ENCODE results near the gene REX1BD. TPM values are rescaled to one million over a fixed set of nuclear protein-coding genes. Genes with fewer than 3 reads are reported as not detected.

The REX1BD gene
- total and polyA plus RNA-seq, 10 of the 15 experiments (the other 5 are each of a cell fraction or from before 2014, with no cell fraction given): 1.1 to 101 (median 35.0) TPM

DNA sequence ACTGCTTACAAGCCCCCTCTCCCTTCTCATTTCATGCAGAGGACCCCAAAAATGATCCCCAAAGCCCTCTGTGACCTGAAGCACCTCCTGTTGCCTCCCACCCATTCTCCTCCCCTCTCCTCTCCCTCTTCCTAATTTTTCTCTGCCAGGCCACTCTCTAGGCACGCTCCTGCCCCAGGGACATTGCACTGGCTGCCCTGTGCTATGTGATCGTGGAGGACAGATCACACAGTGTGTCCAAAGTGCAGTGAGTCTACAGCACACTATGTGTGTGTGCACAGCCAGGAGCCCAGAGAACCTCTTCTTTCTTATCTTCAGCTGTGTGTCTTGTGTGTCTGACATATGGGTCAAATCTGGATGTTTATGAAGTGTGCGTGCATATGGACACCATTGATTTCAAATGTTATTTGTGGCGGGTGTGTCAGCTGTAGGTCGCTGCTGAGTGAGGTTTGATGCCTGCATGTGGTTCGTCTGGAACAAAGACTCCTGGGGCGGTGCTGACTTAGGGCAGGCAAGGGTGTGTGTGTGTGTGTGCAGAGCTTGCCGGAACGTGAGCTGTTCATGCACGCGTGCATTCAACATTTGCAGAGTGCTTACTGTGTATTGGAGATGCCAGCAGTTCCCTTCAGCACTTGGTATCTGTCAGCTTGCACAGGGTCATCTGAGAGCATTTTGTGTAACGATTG lies 46.2 kb downstream of the REX1BD start:
- Histone ChIP-seq H3K4me2 (ENCODE audit: control insufficient read depth, insufficient read depth) (no peak overlapping the region), H3K27ac (ENCODE audit: control insufficient read depth, insufficient read depth) (no peak overlapping the region), H3K9me3 (replicated peaks; ENCODE audit: control insufficient read depth, insufficient read depth, low read length) (no peaks in the 10 kb centered on the region), H3K27me3 (replicated peaks in 1 of 2; ENCODE audit: control insufficient read depth in 2 of 2, insufficient read depth in 2 of 2, low read length in 1 of 2) (no peaks in the 10 kb centered on the region), H3K4me1 (ENCODE audit: control insufficient read depth, insufficient read depth, low read length) (peaks cover 9% of the 10 kb centered on the region), H4K20me1 (ENCODE audit: control insufficient read depth, insufficient read depth) (no peaks in the 10 kb centered on the region), H3K9ac (ENCODE audit: control insufficient read depth, insufficient read depth, low read length) (no peak overlapping the region), H2AFZ (ENCODE audit: control insufficient read depth, low read depth, low read length) (no peak overlapping the region), H3K4me3 (no peak overlapping the region), H3K79me2 (ENCODE audit: control insufficient read depth, insufficient read depth, low read length) (peaks cover 14% of the 10 kb centered on the region), H3K36me3 (ENCODE audit: control insufficient read depth in 2 of 2, insufficient read depth in 2 of 2, low read length in 1 of 2) (no peaks in the 10 kb centered on the region)
- no peak for TF ChIP-seq SREBF1 (IDR thresholded peaks at IDR 0.05; ENCODE audit: low read length)
- TF ChIP-seq SMC3 (IDR thresholded peaks at IDR 0.05; ENCODE audit: borderline replicate concordance, low read length): no peak
- no peak for TF ChIP-seq POU2F2 (IDR thresholded peaks at IDR 0.05; ENCODE audit: borderline replicate concordance, low read depth, low read length)
- no peak for TF ChIP-seq NR2C1 (IDR thresholded peaks at IDR 0.05)
- no peak for TF ChIP-seq CHD1 (IDR thresholded peaks at IDR 0.05; ENCODE audit: low read depth, low read length)
- no peak for TF ChIP-seq DPF2 (IDR thresholded peaks at IDR 0.05)
- TF ChIP-seq POLR2A (IDR thresholded peaks at IDR 0.05; ENCODE audit: low read depth, low read length): no peak
- no peak for TF ChIP-seq ZNF24 (IDR thresholded peaks at IDR 0.05)
- no peak for TF ChIP-seq TCF7 (IDR thresholded peaks at IDR 0.05; ENCODE audit: borderline replicate concordance)
- TF ChIP-seq HDGF (IDR thresholded peaks at IDR 0.05): no peak
- TF ChIP-seq, protein P1, sequence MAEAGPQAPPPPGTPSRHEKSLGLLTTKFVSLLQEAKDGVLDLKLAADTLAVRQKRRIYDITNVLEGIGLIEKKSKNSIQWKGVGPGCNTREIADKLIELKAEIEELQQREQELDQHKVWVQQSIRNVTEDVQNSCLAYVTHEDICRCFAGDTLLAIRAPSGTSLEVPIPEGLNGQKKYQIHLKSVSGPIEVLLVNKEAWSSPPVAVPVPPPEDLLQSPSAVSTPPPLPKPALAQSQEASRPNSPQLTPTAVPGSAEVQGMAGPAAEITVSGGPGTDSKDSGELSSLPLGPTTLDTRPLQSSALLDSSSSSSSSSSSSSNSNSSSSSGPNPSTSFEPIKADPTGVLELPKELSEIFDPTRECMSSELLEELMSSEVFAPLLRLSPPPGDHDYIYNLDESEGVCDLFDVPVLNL (IDR thresholded peaks at IDR 0.05; ENCODE audit: low read depth, low read length): no peak
- no peak for TF ChIP-seq EED (IDR thresholded peaks at IDR 0.05; ENCODE audit: low read depth)
- no peak for TF ChIP-seq HDAC6 (IDR thresholded peaks at IDR 0.05; ENCODE audit: unreplicated experiment)
- intact Hi-C loops (cut with micrococcal nuclease; ENCODE audit: unreplicated experiment): no loop called here
- no peak for FAIRE-seq
- ChIA-PET SMC1A (ENCODE audit: uncharacterized antibody, unreplicated experiment) (interaction anchor here (0.8 kb wide), 1 partner anchor 45 kb away, joined by 3 read pairs; no protein-coding TSS in a partner anchor), RAD21 (ENCODE audit: unreplicated experiment) (no interaction called here), POLR2A (interaction anchor here (1.0 kb wide), 1 partner anchor 63 kb away, joined by 3 read pairs; the partner anchor contains the start of gene UBA52), CTCF (no interaction called here)
- DNase-seq (ENCODE audit: low read depth, low spot score): no peak
- in situ Hi-C loops (cut with MboI): no loop called here
- no TSS peak for BruUV-seq (replicated peaks)
- no peak for ATAC-seq
- WGBS (ENCODE audit: insufficient coverage, insufficient replicate concordance, low lambda C conversion rate, missing lambda C conversion rate): 59% methylated on average over 12 of the region's 12 CpGs

Measured in GM12878 (cell line).